HEK293 (cell line): ENCODE results near the gene ESRRG.

Source experiments
- CTCF ChIP-seq: fragments of 450-650 bp; formaldehyde crosslinking; IDR thresholded peaks from 2 replicates; pipeline ENCODE4 v1.5.1; 2016; ENCODE audit warnings: missing biosample characterization, missing genetic modification characterization
- MYNN ChIP-seq: fragments of 450-650 bp; formaldehyde crosslinking; IDR thresholded peaks from 2 replicates; pipeline ENCODE4 v1.5.1; 2016; ENCODE audit warnings: missing biosample characterization, missing genetic modification characterization, borderline replicate concordance
- SCRT2 ChIP-seq: fragments of 450-650 bp; formaldehyde crosslinking; IDR thresholded peaks from 2 replicates; pipeline ENCODE4 v1.5.1; 2016; ENCODE audit warnings: missing biosample characterization, missing genetic modification characterization
- SP3 ChIP-seq: fragments of 450-650 bp; formaldehyde crosslinking; IDR thresholded peaks from 2 replicates; pipeline ENCODE4 v1.5.1; 2016; ENCODE audit warnings: missing biosample characterization, missing genetic modification characterization
- YY1 ChIP-seq: fragments of 450-650 bp; formaldehyde crosslinking; IDR thresholded peaks from 2 replicates; pipeline ENCODE4 v1.5.1; 2018; ENCODE audit warnings: missing biosample characterization, missing genetic modification characterization
- ZNF133 ChIP-seq: fragments of 450-650 bp; formaldehyde crosslinking; IDR thresholded peaks from 2 replicates; pipeline ENCODE4 v1.5.1; 2016; ENCODE audit warnings: missing biosample characterization, missing genetic modification characterization
- ZNF26 ChIP-seq: fragments of 450-650 bp; formaldehyde crosslinking; IDR thresholded peaks from 2 replicates; pipeline ENCODE4 v1.5.1; 2016; ENCODE audit warnings: missing biosample characterization, missing genetic modification characterization
- ZNF416 ChIP-seq: fragments of 450-650 bp; formaldehyde crosslinking; IDR thresholded peaks from 2 replicates; pipeline ENCODE4 v1.5.1; 2016; ENCODE audit warnings: missing biosample characterization, missing genetic modification characterization
- ZNF585B ChIP-seq: fragments of 450-650 bp; formaldehyde crosslinking; IDR thresholded peaks from 2 replicates; pipeline ENCODE4 v1.5.1; 2016; ENCODE audit warnings: missing biosample characterization, missing genetic modification characterization
- ZNF747 ChIP-seq: fragments of 450-650 bp; formaldehyde crosslinking; IDR thresholded peaks from 2 replicates; pipeline ENCODE4 v1.5.1; 2016; ENCODE audit warnings: missing biosample characterization, missing genetic modification characterization
- ZSCAN5A ChIP-seq: fragments of 450-650 bp; formaldehyde crosslinking; IDR thresholded peaks from 2 replicates; pipeline ENCODE4 v1.5.1; 2016; ENCODE audit warnings: missing biosample characterization, missing genetic modification characterization

GRCh38 chr1:216462066-216462775 lies 261.0 kb downstream of the ESRRG start:
- no peak for TF ChIP-seq ZNF416 (tag by site-specific recombination)
- no peak for TF ChIP-seq SCRT2 (tag by site-specific recombination)
- TF ChIP-seq YY1 (tag by site-specific recombination): no peak
- TF ChIP-seq CTCF (tag by site-specific recombination): no peak
- TF ChIP-seq MYNN (tag by site-specific recombination): no peak
- no peak for TF ChIP-seq ZNF585B (tag by site-specific recombination)
- no peak for TF ChIP-seq ZNF747 (tag by site-specific recombination)
- TF ChIP-seq SP3 (tag by site-specific recombination): no peak
- TF ChIP-seq ZNF133 (tag by site-specific recombination): no peak
- TF ChIP-seq ZNF26 (tag by site-specific recombination): no peak
- no peak for TF ChIP-seq ZSCAN5A (tag by site-specific recombination)
